ENCODE measurements around the gene HEATR1. TPM values are rescaled to one million over a fixed set of nuclear protein-coding genes. Genes with fewer than 3 reads are reported as not detected.

HEATR1 gene
- total RNA-seq, 1 experiment from 2014 or later: 68.3 TPM

- DNase-seq (ENCODE audit: low read depth, low spot score) (no peak), ATAC-seq (no peak)
- Histone ChIP-seq H2AFZ (ENCODE audit: low read depth, low read length, poor library complexity, severe bottlenecking) (no peak overlapping the region), H3K27ac (ENCODE audit: low read depth, low read length) (no peak overlapping the region), H3K27me3 (ENCODE audit: insufficient read depth, low read length) (no peaks in the 10 kb centered on the region), H4K20me1 (ENCODE audit: insufficient read depth) (no peaks in the 10 kb centered on the region; the same call in 1 of the 2 replicates), H3K4me2 (ENCODE audit: low read length) (no peak overlapping the region), H3K4me3 (replicated peaks in 1 of 2; ENCODE audit: low read depth in 1 of 2, low read length in 2 of 2) (no peak overlapping the region), H3K4me1 (ENCODE audit: control insufficient read depth in 1 of 2, insufficient read depth in 2 of 2, low read length in 2 of 2) (no peaks in the 10 kb centered on the region), H3K9me3 (ENCODE audit: control insufficient read depth in 1 of 2, insufficient read depth in 1 of 2, low read depth in 1 of 2, low read length in 2 of 2) (no peaks in the 10 kb centered on the region), H3K36me3 (ENCODE audit: control insufficient read depth in 1 of 2, insufficient read depth in 2 of 2, low read length in 2 of 2) (peaks cover 58 to 60% of the 10 kb centered on the region in 2 experiments), H3K79me2 (ENCODE audit: insufficient read depth, low read length) (peaks cover 51% of the 10 kb centered on the region), H3K9me2 (ENCODE audit: insufficient read depth) (no peaks in the 10 kb centered on the region), H3K9ac (ENCODE audit: low read length) (no peak overlapping the region)
- TF ChIP-seq SP1 (IDR thresholded peaks at IDR 0.05; ENCODE audit: low read depth): no peak
- no peak for TF ChIP-seq SIN3A (IDR thresholded peaks at IDR 0.05; ENCODE audit: low read depth)
- no peak for TF ChIP-seq RAD21 (IDR thresholded peaks at IDR 0.05; ENCODE audit: low read depth)
- no peak for TF ChIP-seq SRF (IDR thresholded peaks at IDR 0.05; ENCODE audit: low read depth)
- TF ChIP-seq POLR2A (IDR thresholded peaks at IDR 0.05; ENCODE audit: borderline replicate concordance, extremely low read depth, insufficient read depth, insufficient read length): no peak
- TF ChIP-seq FOSL1 (IDR thresholded peaks at IDR 0.05; ENCODE audit: low read depth): no peak
- no peak for TF ChIP-seq TCF7L2 (IDR thresholded peaks at IDR 0.05; ENCODE audit: borderline replicate concordance, extremely low read depth, insufficient read depth, insufficient read length)
- TF ChIP-seq YY1 (IDR thresholded peaks at IDR 0.05; ENCODE audit: extremely low read depth, insufficient replicate concordance, low read depth, low read length): no peak
- TF ChIP-seq POLR2AphosphoS5 (IDR thresholded peaks at IDR 0.05; ENCODE audit: low read depth, low read length): no peak
- TF ChIP-seq MAX (IDR thresholded peaks at IDR 0.05): no peak
- TF ChIP-seq CBX3 (IDR thresholded peaks at IDR 0.05; ENCODE audit: low read depth): no peak
- no peak for TF ChIP-seq EZH2 (IDR thresholded peaks at IDR 0.05)
- no peak for TF ChIP-seq ATF3 (IDR thresholded peaks at IDR 0.05)
- no peak for TF ChIP-seq ZBTB33 (IDR thresholded peaks at IDR 0.05; ENCODE audit: extremely low read depth, insufficient replicate concordance, low read length)
- no peak for TF ChIP-seq REST (IDR thresholded peaks at IDR 0.05; ENCODE audit: low read depth)
- TF ChIP-seq CEBPB (IDR thresholded peaks at IDR 0.05; ENCODE audit: low read depth): no peak
- TF ChIP-seq ZNF274 (IDR thresholded peaks at IDR 0.05; ENCODE audit: low read depth, low read length): no peak
- TF ChIP-seq ELF1 (IDR thresholded peaks at IDR 0.05; ENCODE audit: borderline replicate concordance, low read depth): no peak
- TF ChIP-seq CTCF (IDR thresholded peaks at IDR 0.05 in 2 of 3, conservative IDR thresholded peaks at IDR 0.05 in 1 of 3; ENCODE audit: borderline replicate concordance in 1 of 3, insufficient read depth in 1 of 3, low read depth in 2 of 3, low read length in 2 of 3): no peak
- no peak for TF ChIP-seq ZFX (IDR thresholded peaks at IDR 0.05)
- intact Hi-C loops (cut with micrococcal nuclease): no loop called here
- RAD21 ChIA-PET (ENCODE audit: low non-redundant PET in 1 of 2, low total read pairs in 2 of 2, uncharacterized antibody in 2 of 2, unreplicated experiment in 2 of 2): no interaction called here
- POLR2A ChIA-PET: no interaction called here
- no TSS peak for BruUV-seq (replicated peaks)
- CTCF ChIA-PET: no interaction called here
Observed at GRCh38 chr1:236590553-236591150, 13.7 kb downstream of the HEATR1 start.

All from HCT116 (cell line).